ENCODE measurements around the gene CIZ1.

- TF ChIP-seq TAF1 (IDR thresholded peaks at IDR 0.05; ENCODE audit: borderline replicate concordance, low read depth, low read length) (no peak), CTCF (IDR thresholded peaks at IDR 0.05) (no peak), EP300 (IDR thresholded peaks at IDR 0.05; ENCODE audit: borderline replicate concordance in 1 of 2, low read depth in 1 of 2, low read length in 1 of 2) (no peak), FOSL2 (IDR thresholded peaks at IDR 0.05; ENCODE audit: borderline replicate concordance, low read depth) (no peak), USF2 (IDR thresholded peaks at IDR 0.05; ENCODE audit: borderline replicate concordance, low read depth, low read length) (no peak), FOXM1 (IDR thresholded peaks at IDR 0.05; ENCODE audit: low read depth) (no peak), SMC3 (IDR thresholded peaks at IDR 0.05; ENCODE audit: low read depth, low read length) (no peak), RAD21 (IDR thresholded peaks at IDR 0.05; ENCODE audit: low read length) (no peak), MAX (IDR thresholded peaks at IDR 0.05; ENCODE audit: low read depth) (no peak), REST (IDR thresholded peaks at IDR 0.05; ENCODE audit: low read depth, low read length) (no peak)
These were observed 34.5 kb upstream of the CIZ1 start for GRCh38 chr9:128225770-128226411.

Measured in SK-N-SH (cell line).